Astrocyte (in vitro differentiated cells and primary cell): ENCODE results near the gene DIRAS3.

Experiments used
- EZH2 ChIP-seq: IDR thresholded peaks from 2 replicates; pipeline ENCODE4 v1.6.1; 2012; ENCODE audit warnings: mild to moderate bottlenecking, low read length, inconsistent platforms; ENCODE audit not compliant: insufficient read depth
- TF ChIP-seq, protein P1 (sequence below): IDR thresholded peaks from 2 replicates; pipeline ENCODE4 v1.5.1; 2011; ENCODE audit warnings: low read depth, mild to moderate bottlenecking, inconsistent platforms, low read length, moderate library complexity; ENCODE audit not compliant: insufficient read depth

DNA sequence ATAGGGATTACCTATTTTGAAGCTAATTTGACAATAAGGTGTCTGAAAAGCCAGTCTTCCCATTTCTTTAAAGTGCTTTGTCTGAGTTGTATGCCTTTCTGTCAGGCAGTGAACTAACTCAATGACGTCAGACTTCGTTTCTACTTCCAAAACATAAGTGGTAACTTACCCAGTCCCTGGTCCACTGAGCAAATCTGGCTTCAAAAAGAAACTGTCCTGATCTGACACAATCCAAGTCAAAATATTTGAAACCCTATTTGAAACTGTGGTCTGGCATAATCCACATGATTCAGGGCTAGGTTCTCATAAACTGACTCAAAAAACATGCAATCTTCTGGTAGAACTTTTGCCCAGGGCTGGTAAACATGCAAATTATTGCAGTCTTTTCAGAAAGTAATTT lies 34.0 kb downstream of the DIRAS3 start:
- TF ChIP-seq, protein P1, sequence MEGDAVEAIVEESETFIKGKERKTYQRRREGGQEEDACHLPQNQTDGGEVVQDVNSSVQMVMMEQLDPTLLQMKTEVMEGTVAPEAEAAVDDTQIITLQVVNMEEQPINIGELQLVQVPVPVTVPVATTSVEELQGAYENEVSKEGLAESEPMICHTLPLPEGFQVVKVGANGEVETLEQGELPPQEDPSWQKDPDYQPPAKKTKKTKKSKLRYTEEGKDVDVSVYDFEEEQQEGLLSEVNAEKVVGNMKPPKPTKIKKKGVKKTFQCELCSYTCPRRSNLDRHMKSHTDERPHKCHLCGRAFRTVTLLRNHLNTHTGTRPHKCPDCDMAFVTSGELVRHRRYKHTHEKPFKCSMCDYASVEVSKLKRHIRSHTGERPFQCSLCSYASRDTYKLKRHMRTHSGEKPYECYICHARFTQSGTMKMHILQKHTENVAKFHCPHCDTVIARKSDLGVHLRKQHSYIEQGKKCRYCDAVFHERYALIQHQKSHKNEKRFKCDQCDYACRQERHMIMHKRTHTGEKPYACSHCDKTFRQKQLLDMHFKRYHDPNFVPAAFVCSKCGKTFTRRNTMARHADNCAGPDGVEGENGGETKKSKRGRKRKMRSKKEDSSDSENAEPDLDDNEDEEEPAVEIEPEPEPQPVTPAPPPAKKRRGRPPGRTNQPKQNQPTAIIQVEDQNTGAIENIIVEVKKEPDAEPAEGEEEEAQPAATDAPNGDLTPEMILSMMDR, result no peak
- TF ChIP-seq EZH2, result no peak
